ENCODE data around the gene RHOB. TPM values are rescaled to one million over a fixed set of nuclear protein-coding genes. Genes with fewer than 3 reads are reported as not detected.

The RHOB gene
- polyA plus RNA-seq, 1 donor from 2014 or later, result 205 TPM

DNA sequence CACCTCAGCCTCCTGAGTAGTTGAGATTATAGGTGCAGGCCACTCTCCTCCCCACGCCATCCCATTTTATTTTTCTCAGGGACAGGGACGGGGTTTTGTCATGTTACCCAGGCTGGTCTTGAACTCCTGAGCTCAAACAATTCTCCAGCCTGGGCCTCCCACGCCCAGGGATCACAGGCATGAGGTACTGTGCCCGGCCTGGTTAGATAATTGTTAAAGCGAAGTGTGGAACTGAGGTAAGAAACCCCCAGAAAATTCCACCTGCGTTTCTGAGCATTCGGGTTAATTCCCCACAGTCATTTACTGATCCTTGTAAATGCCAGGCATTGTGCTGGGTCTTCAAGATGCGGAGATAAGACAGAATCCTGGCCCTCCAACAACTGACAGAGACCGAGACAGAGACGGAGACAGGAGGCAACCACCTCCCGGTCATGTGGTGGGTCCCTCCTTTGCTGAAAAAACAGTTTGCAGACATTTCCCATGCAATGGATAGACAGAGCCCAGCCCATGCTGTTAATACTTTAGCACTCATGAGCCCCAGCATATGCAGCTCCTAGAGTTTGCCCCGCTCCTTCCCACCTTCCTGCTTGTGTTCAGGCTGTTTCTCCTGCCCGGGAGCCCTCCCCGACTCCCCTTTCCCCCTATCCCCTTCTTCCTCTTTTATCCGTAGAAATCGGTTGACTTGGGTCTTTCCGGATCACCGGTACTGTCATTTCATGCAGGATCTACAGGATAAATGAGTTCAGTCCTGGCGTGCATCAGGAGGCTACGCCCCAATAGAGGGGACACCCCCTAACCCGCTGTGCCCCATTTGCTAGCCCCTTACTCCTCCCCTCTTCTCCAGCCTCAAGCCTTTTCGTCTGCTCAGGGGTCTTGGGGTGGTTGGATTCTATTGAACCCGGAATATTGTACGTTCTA lies 1.6 kb upstream of the RHOB start:
- no peak overlapping the region for H3K27ac ChIP-seq (ENCODE audit: low read length)
- no peak overlapping the region for H3K9ac ChIP-seq (ENCODE audit: low read length)

GRCh38 chr2:20446255-20446916 lies 488 bp upstream of the RHOB start:
- peaks cover 23% of the 10 kb centered on the region for H4K20me1 ChIP-seq (ENCODE audit: insufficient read depth)
- H2AFZ ChIP-seq (ENCODE audit: low read depth, low read length), result peak overlapping the region; percentile 62
- no peaks in the 10 kb centered on the region for H3K9me2 ChIP-seq (ENCODE audit: insufficient read depth, low read length)
- no peaks in the 10 kb centered on the region for H3K9me3 ChIP-seq (ENCODE audit: low read length)
- peaks cover 31% of the 10 kb centered on the region for H3K79me2 ChIP-seq (replicated peaks; ENCODE audit: insufficient read depth, low read length)
- H3F3A ChIP-seq (ENCODE audit: insufficient read depth, low read length, poor library complexity, severe bottlenecking), result no peaks in the 10 kb centered on the region
- peak overlapping the region; percentile 59 for H3K4me2 ChIP-seq (ENCODE audit: low read length)
- no peaks in the 10 kb centered on the region for H3K27me3 ChIP-seq (ENCODE audit: insufficient read depth, low read depth, low read length)
- peak overlapping the region; percentile 98 for H3K4me3 ChIP-seq (ENCODE audit: low read length)
- no peaks in the 10 kb centered on the region for H3K36me3 ChIP-seq (ENCODE audit: insufficient read depth, low read length)
- H3K27ac ChIP-seq (ENCODE audit: low read length), result peak overlapping the region; percentile 95
- peak overlapping the region; percentile 98 for H3K9ac ChIP-seq (ENCODE audit: low read length)
- no peak for TF ChIP-seq EZH2 (IDR thresholded peaks at IDR 0.05; ENCODE audit: borderline replicate concordance, insufficient read depth, low read length, poor library complexity, severe bottlenecking)
- TF ChIP-seq, protein P1, sequence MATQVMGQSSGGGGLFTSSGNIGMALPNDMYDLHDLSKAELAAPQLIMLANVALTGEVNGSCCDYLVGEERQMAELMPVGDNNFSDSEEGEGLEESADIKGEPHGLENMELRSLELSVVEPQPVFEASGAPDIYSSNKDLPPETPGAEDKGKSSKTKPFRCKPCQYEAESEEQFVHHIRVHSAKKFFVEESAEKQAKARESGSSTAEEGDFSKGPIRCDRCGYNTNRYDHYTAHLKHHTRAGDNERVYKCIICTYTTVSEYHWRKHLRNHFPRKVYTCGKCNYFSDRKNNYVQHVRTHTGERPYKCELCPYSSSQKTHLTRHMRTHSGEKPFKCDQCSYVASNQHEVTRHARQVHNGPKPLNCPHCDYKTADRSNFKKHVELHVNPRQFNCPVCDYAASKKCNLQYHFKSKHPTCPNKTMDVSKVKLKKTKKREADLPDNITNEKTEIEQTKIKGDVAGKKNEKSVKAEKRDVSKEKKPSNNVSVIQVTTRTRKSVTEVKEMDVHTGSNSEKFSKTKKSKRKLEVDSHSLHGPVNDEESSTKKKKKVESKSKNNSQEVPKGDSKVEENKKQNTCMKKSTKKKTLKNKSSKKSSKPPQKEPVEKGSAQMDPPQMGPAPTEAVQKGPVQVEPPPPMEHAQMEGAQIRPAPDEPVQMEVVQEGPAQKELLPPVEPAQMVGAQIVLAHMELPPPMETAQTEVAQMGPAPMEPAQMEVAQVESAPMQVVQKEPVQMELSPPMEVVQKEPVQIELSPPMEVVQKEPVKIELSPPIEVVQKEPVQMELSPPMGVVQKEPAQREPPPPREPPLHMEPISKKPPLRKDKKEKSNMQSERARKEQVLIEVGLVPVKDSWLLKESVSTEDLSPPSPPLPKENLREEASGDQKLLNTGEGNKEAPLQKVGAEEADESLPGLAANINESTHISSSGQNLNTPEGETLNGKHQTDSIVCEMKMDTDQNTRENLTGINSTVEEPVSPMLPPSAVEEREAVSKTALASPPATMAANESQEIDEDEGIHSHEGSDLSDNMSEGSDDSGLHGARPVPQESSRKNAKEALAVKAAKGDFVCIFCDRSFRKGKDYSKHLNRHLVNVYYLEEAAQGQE (IDR thresholded peaks at IDR 0.05; ENCODE audit: borderline replicate concordance), result peak; percentile 72
- TF ChIP-seq, protein P2, sequence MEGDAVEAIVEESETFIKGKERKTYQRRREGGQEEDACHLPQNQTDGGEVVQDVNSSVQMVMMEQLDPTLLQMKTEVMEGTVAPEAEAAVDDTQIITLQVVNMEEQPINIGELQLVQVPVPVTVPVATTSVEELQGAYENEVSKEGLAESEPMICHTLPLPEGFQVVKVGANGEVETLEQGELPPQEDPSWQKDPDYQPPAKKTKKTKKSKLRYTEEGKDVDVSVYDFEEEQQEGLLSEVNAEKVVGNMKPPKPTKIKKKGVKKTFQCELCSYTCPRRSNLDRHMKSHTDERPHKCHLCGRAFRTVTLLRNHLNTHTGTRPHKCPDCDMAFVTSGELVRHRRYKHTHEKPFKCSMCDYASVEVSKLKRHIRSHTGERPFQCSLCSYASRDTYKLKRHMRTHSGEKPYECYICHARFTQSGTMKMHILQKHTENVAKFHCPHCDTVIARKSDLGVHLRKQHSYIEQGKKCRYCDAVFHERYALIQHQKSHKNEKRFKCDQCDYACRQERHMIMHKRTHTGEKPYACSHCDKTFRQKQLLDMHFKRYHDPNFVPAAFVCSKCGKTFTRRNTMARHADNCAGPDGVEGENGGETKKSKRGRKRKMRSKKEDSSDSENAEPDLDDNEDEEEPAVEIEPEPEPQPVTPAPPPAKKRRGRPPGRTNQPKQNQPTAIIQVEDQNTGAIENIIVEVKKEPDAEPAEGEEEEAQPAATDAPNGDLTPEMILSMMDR (IDR thresholded peaks at IDR 0.05; ENCODE audit: poor library complexity, severe bottlenecking), result peak; percentile 12
- TF ChIP-seq MXI1 (conservative IDR thresholded peaks at IDR 0.05; ENCODE audit: poor library complexity, severe bottlenecking), result no peak
- peak; percentile 93 for TF ChIP-seq POLR2AphosphoS5 (IDR thresholded peaks at IDR 0.05)
- peak; percentile 17 for TF ChIP-seq RAD21 (conservative IDR thresholded peaks at IDR 0.05)
- TF ChIP-seq SMC3 (conservative IDR thresholded peaks at IDR 0.05; ENCODE audit: poor library complexity), result peak; percentile 50

More for the DNA sequence above, 1.6 kb upstream of the RHOB start:
- H3K9me2 ChIP-seq (ENCODE audit: insufficient read depth, low read length), result no peaks in the 10 kb centered on the region
- no peak overlapping the region for H3K4me3 ChIP-seq (ENCODE audit: low read length)
- no peak for TF ChIP-seq EZH2 (IDR thresholded peaks at IDR 0.05; ENCODE audit: borderline replicate concordance, insufficient read depth, low read length, poor library complexity, severe bottlenecking)
- TF ChIP-seq RAD21 (conservative IDR thresholded peaks at IDR 0.05), result no peak
- TF ChIP-seq, protein P1 (IDR thresholded peaks at IDR 0.05; ENCODE audit: borderline replicate concordance), result no peak
- TF ChIP-seq, protein P2 (IDR thresholded peaks at IDR 0.05; ENCODE audit: poor library complexity, severe bottlenecking), result no peak
- TF ChIP-seq TAF1 (IDR thresholded peaks at IDR 0.05; ENCODE audit: low read depth), result no peak
- no peak for TF ChIP-seq POLR2AphosphoS5 (IDR thresholded peaks at IDR 0.05)
- no peak for TF ChIP-seq MXI1 (conservative IDR thresholded peaks at IDR 0.05; ENCODE audit: poor library complexity, severe bottlenecking)
- no peak for TF ChIP-seq EP300 (conservative IDR thresholded peaks at IDR 0.05; ENCODE audit: poor library complexity, severe bottlenecking)
- no peak for TF ChIP-seq SMC3 (conservative IDR thresholded peaks at IDR 0.05; ENCODE audit: poor library complexity)
- no peaks in the 10 kb centered on the region for H3K36me3 ChIP-seq (ENCODE audit: insufficient read depth, low read length)
- H3K9me3 ChIP-seq (ENCODE audit: low read length), result no peaks in the 10 kb centered on the region
- peaks cover 18% of the 10 kb centered on the region for H4K20me1 ChIP-seq (ENCODE audit: insufficient read depth)
- no peaks in the 10 kb centered on the region for H3K27me3 ChIP-seq (ENCODE audit: insufficient read depth, low read depth, low read length)
- H3F3A ChIP-seq (ENCODE audit: insufficient read depth, low read length, poor library complexity, severe bottlenecking), result no peaks in the 10 kb centered on the region
- H2AFZ ChIP-seq (ENCODE audit: low read depth, low read length), result no peak overlapping the region
- H3K4me2 ChIP-seq (ENCODE audit: low read length), result no peak overlapping the region
- H3K79me2 ChIP-seq (replicated peaks; ENCODE audit: insufficient read depth, low read length), result peaks cover 30% of the 10 kb centered on the region
